Measurements from ENCODE around the gene CD36. TPM values are rescaled to one million over a fixed set of nuclear protein-coding genes. Genes with fewer than 3 reads are reported as not detected.

The CD36 gene
- total and polyA plus RNA-seq, 2 of the 8 experiments (the other 6 are each of a cell fraction or from before 2014, with no cell fraction given), result 0.33 to 0.60 TPM

- Histone ChIP-seq H2AK5ac (ENCODE audit: low read depth, low read length) (no peak overlapping the region), H4K91ac (replicated peaks; ENCODE audit: insufficient read length, low read length) (peak overlapping the region; percentile 17), H2BK5ac (ENCODE audit: low read depth, low read length) (peak overlapping the region; percentile 10; the same call in 1 of the 2 replicates), H3K9me3 (ENCODE audit: insufficient read depth in 2 of 2, low read depth in 1 of 2, low read length in 1 of 2) (no peaks in the 10 kb centered on the region), H3K27ac (ENCODE audit: low read depth, low read length) (0 out of 2 replicates have a peak overlapping the region, but pooled peaks have one; percentile 11), H2AFZ (ENCODE audit: low read length) (no peak overlapping the region), H3K4me1 (replicated peaks in 1 of 4; ENCODE audit: control insufficient read depth in 3 of 4, insufficient read depth in 4 of 4, low read length in 3 of 4) (peaks cover 0 to 20% (median 14%) of the 10 kb centered on the region in 4 experiments; a peak in 5 of 7 replicates), H3K27me3 (replicated peaks in 1 of 4; ENCODE audit: control insufficient read depth in 3 of 4, extremely low read depth in 1 of 4, insufficient read depth in 3 of 4, low read length in 3 of 4) (no peaks in the 10 kb centered on the region), H3K14ac (ENCODE audit: insufficient read length) (no peak overlapping the region), H2BK15ac (ENCODE audit: low read length) (no peak overlapping the region), H4K5ac (ENCODE audit: insufficient read length, low read depth, low read length) (peak overlapping the region; percentile 36), H4K20me1 (replicated peaks in 1 of 2; ENCODE audit: control insufficient read depth in 1 of 2, insufficient read depth in 2 of 2, low read length in 2 of 2) (no peaks in the 10 kb centered on the region), H3K18ac (ENCODE audit: extremely low read depth, low read length) (peak overlapping the region; percentile 33; the same call in 1 of the 2 replicates), H2BK12ac (ENCODE audit: low read depth, low read length) (peak overlapping the region; percentile 10; the same call in 1 of the 2 replicates), H4K8ac (ENCODE audit: extremely low read depth, insufficient read depth, low read length) (no peak overlapping the region), H3K9ac (replicated peaks in 1 of 4; ENCODE audit: extremely low read depth in 1 of 4, low read depth in 3 of 4, low read length in 3 of 4) (no peak overlapping the region), H3K23me2 (ENCODE audit: low read depth, low read length) (no peaks in the 10 kb centered on the region), H3K4me3 (ENCODE audit: extremely low read depth in 1 of 4, insufficient read depth in 2 of 4, low read depth in 3 of 4, low read length in 4 of 4) (no peak overlapping the region), H3K4ac (replicated peaks; ENCODE audit: insufficient read length, low read depth, low read length) (no peak overlapping the region), H3K23ac (ENCODE audit: insufficient read length) (no peak overlapping the region), H3K79me2 (ENCODE audit: control insufficient read depth in 1 of 2, insufficient read depth in 2 of 2, low read length in 2 of 2) (no peaks in the 10 kb centered on the region), H3K79me1 (ENCODE audit: low read depth, low read length) (no peaks in the 10 kb centered on the region), H2BK120ac (replicated peaks; ENCODE audit: low read depth, low read length) (no peak overlapping the region), H3K56ac (replicated peaks; ENCODE audit: insufficient read length, low read depth, low read length) (no peak overlapping the region), H3K4me2 (ENCODE audit: insufficient read depth in 1 of 2, low read depth in 2 of 2, low read length in 2 of 2) (peak overlapping the region; percentile 29 to 38; a peak in 2 of 4 replicates), H2BK20ac (ENCODE audit: low read length) (no peak overlapping the region), H3K36me3 (ENCODE audit: control insufficient read depth in 2 of 4, insufficient read depth in 4 of 4, low read length in 3 of 4) (no peaks in the 10 kb centered on the region)
- TF ChIP-seq EP300 (IDR thresholded peaks at IDR 0.05; ENCODE audit: borderline replicate concordance in 1 of 2, low read depth in 2 of 2, low read length in 2 of 2), result no peak
- TF ChIP-seq SP4 (IDR thresholded peaks at IDR 0.05; ENCODE audit: low read length), result no peak
- TF ChIP-seq TEAD4 (IDR thresholded peaks at IDR 0.05; ENCODE audit: low read depth, low read length), result peak; percentile 91
- TF ChIP-seq TCF12 (IDR thresholded peaks at IDR 0.05; ENCODE audit: low read depth, low read length), result peak; percentile 91; the same call in 1 of the 2 replicates
- TF ChIP-seq CHD2 (IDR thresholded peaks at IDR 0.05; ENCODE audit: low read length), result no peak
- peak; percentile 45; the same call in 1 of the 2 replicates for TF ChIP-seq SP1 (IDR thresholded peaks at IDR 0.05; ENCODE audit: low read depth, low read length)
- peak in 1 of 2 experiments; percentile 30 for TF ChIP-seq BCL11A (IDR thresholded peaks at IDR 0.05; ENCODE audit: low read depth in 2 of 2, low read length in 2 of 2)
- 0 out of 2 replicates have a peak, but pooled peaks have one; percentile 1 for TF ChIP-seq YY1 (IDR thresholded peaks at IDR 0.05; ENCODE audit: low read depth, low read length)
- TF ChIP-seq ATF3 (IDR thresholded peaks at IDR 0.05; ENCODE audit: insufficient read depth, low read depth, low read length), result no peak
- no peak for TF ChIP-seq TAF7 (optimal IDR thresholded peaks at IDR 0.05; ENCODE audit: borderline replicate concordance, low read depth, low read length)
- 70% methylated on average over 4 of the region's 4 CpGs; no CpG with 5 or more reads in 1 of the 2 experiments for WGBS, 2 experiments (ENCODE audit: extremely low coverage in 1 of 2, insufficient coverage in 1 of 2, insufficient read length in 1 of 2, insufficient replicate concordance in 2 of 2, low coverage in 1 of 2, low lambda C conversion rate in 2 of 2, missing lambda C conversion rate in 1 of 2)
- no peak for DNase-seq (ENCODE audit: low read depth in 1 of 2, low spot score in 2 of 2)
- ChIA-PET POLR2A (ENCODE audit: partially characterized antibody) (interaction anchor here (0.6 to 1.1 kb wide), 2 partner anchors 13 to 36 kb away, joined by 3 read pairs; no protein-coding TSS in a partner anchor), CTCF (ENCODE audit: partially characterized antibody) (interaction anchor here (0.5 to 1.3 kb wide), 4 partner anchors 9 to 248 kb away, joined by 3 read pairs; no protein-coding TSS in a partner anchor)
- no peak for FAIRE-seq
These were observed 85.9 kb downstream of the CD36 start for GRCh38 chr7:80724249-80724871.

All from H1 (cell line).